ENCODE results near the gene RPA1.

DNA sequence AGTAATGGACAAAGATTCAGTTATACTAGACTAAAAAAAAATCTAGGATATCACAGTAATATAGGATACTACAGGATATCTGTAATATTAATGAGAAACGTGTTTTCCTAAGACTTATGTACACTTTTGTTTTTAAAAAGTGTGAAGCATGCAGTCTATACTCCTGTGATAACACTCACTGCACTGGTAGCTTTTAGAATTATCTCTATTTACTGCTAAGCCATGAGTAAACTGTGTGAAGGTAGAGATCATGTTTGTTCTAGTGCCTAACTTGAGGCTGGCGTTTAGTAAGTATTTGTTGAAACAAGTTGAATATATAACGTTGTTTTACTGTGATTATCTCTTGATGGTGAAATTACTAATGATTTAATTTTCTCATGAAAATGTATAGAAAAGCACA lies 23.9 kb downstream of the RPA1 start:
- TF ChIP-seq KAT7 (CRISPR knock-in tag; IDR thresholded peaks at IDR 0.05; ENCODE audit: borderline replicate concordance) (no peak), ESRRA (CRISPR knock-in tag; IDR thresholded peaks at IDR 0.05; ENCODE audit: borderline replicate concordance) (no peak), NR1H2 (CRISPR knock-in tag; IDR thresholded peaks at IDR 0.05) (no peak), JUN (CRISPR knock-in tag; IDR thresholded peaks at IDR 0.05) (no peak), SP1 (CRISPR knock-in tag; conservative IDR thresholded peaks at IDR 0.05) (no peak), NFYB (CRISPR knock-in tag; conservative IDR thresholded peaks at IDR 0.05; ENCODE audit: low read depth) (no peak), ZNF263 (CRISPR knock-in tag; IDR thresholded peaks at IDR 0.05; ENCODE audit: low read depth) (no peak)
- TF ChIP-seq, protein P1, sequence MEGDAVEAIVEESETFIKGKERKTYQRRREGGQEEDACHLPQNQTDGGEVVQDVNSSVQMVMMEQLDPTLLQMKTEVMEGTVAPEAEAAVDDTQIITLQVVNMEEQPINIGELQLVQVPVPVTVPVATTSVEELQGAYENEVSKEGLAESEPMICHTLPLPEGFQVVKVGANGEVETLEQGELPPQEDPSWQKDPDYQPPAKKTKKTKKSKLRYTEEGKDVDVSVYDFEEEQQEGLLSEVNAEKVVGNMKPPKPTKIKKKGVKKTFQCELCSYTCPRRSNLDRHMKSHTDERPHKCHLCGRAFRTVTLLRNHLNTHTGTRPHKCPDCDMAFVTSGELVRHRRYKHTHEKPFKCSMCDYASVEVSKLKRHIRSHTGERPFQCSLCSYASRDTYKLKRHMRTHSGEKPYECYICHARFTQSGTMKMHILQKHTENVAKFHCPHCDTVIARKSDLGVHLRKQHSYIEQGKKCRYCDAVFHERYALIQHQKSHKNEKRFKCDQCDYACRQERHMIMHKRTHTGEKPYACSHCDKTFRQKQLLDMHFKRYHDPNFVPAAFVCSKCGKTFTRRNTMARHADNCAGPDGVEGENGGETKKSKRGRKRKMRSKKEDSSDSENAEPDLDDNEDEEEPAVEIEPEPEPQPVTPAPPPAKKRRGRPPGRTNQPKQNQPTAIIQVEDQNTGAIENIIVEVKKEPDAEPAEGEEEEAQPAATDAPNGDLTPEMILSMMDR (IDR thresholded peaks at IDR 0.05): no peak
- TF ChIP-seq, protein P2, sequence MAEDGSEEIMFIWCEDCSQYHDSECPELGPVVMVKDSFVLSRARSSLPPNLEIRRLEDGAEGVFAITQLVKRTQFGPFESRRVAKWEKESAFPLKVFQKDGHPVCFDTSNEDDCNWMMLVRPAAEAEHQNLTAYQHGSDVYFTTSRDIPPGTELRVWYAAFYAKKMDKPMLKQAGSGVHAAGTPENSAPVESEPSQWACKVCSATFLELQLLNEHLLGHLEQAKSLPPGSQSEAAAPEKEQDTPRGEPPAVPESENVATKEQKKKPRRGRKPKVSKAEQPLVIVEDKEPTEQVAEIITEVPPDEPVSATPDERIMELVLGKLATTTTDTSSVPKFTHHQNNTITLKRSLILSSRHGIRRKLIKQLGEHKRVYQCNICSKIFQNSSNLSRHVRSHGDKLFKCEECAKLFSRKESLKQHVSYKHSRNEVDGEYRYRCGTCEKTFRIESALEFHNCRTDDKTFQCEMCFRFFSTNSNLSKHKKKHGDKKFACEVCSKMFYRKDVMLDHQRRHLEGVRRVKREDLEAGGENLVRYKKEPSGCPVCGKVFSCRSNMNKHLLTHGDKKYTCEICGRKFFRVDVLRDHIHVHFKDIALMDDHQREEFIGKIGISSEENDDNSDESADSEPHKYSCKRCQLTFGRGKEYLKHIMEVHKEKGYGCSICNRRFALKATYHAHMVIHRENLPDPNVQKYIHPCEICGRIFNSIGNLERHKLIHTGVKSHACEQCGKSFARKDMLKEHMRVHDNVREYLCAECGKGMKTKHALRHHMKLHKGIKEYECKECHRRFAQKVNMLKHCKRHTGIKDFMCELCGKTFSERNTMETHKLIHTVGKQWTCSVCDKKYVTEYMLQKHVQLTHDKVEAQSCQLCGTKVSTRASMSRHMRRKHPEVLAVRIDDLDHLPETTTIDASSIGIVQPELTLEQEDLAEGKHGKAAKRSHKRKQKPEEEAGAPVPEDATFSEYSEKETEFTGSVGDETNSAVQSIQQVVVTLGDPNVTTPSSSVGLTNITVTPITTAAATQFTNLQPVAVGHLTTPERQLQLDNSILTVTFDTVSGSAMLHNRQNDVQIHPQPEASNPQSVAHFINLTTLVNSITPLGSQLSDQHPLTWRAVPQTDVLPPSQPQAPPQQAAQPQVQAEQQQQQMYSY (CRISPR knock-in tag; IDR thresholded peaks at IDR 0.05): no peak

Measured in WTC11 (cell line).